NCI-H446 treated with DMSO at 0.1 percent for 48 hours (cell line): ENCODE data around the gene TAGLN2.

Experiments used
- DNase-seq: peaks from one replicate; lab custom pipeline; 2025; lab: John Stamatoyannopoulos, UW

Gene TAGLN2

DNA sequence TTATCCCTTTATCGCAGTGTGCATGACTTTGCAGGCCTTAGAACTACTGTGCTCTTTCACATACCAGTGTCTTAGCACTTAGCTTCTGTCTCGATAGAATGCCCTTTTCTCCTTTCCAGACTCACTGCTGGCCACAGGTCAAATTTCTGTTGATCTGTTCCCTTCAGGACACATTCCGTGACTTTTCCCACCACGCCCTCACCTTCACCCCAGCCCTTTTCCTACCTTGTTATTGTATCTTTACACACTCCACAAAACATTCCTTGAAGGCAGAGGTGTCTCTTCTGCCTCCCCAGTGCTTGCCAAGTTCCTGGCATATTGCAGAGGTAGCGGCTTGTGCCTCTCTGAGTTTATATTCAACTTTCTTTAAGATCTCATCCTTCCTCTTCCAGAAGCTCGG is 23.8 kb upstream of the TAGLN2 start:
- no peak for DNase-seq

DNA sequence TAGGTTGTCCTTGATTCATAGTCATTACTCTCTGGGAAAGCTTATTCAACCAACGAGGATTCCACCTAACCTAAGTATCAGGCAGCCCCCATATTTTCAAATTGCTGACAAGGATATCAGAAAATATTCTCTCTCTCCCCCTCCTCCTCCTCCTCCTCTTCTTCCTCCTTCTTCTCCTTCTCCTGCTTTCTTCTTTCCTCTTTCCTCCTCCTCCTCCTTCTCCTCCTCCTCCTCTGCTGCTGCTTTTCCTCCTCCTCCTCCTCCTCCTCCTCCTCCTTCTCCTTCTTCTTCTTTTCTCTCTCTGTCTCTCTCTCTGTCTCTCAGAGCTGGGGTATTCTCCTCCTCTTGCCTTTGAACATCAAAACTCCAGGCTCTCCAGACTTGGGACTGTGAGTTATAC is 22.6 kb upstream of the TAGLN2 start:
- no peak for DNase-seq

DNA sequence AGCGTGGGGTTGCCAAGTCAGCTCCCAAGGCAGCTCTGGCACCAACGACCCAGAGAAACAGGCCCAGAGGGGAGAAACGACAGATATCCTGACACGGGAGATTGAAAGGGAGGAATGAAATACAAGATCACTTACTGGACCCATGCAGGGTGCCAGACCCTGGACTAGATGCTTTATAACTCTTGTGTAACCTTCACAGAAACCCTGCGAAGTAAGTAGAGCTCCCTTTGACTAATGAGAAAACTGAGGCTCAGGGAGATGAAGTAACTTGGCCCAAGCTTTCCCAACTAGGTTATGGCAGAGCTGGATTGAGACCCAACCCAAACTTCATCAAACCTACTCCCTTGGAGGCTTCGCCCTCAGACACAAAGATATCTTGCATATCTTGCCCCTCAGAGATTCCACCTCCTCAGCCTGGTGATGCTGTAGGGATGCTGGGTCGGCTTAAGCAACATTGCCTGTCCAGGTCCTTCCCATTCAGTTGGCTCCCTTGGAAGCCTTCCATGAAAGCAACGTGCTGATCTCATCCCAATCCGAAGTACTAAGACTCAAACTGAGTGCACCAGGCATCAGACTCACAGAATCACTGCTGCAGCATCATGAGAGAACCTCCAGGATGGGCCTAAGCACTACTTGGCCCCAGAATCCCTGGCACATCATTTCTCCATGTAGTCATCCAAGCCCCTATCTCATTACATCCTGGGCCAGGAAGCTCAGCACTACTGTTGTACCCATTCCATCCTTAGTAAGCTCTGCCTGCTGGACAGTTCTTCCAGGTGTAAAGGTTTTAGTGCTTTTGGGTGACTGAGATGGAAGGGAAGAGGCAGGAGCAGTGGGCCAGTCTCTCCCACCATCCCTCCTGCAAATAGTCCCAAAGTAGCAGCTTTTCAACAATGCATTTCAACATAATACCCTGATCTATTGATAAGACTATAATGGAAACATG is 21.2 kb upstream of the TAGLN2 start:
- no peak for DNase-seq

DNA sequence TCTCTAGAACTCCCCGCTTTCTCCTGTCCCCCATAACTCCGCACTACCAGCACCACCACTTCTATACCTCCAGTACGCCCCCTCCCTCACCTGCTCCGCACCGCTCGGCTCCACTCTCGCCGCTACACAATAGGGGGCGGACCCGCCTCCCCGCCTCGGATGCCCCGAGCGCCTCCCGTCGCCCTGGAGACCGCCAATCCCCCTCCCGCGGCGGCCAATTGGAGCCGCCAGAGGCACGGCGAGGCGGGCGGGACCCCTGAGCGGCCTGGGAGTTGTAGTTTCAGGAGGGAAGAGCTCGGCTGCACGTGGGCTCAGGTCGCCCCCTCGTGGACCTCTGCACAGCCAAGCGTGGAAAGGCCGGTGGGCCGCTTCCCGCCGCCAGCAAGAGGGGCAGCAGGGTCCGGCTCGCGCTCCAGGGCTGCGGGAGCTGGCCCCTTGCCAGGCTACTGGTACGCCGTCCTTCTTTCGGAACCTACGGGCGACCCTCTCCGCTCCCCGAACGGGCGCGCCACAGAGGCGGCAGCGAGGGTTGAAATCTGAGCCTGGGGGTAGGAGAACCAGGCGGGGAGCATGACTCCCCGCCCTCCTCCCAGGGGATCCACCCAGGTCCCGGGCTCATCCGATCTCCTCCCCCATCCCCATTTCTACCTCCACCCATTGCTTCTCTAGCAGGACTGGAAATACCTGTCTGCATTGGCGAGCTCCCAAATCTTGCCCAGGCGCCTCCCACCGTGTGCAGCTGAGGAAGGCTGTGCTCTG is 20.4 kb upstream of the TAGLN2 start, which contains the start of gene IGSF9:
TSS of gene IGSF9 (minus strand) at position 131 of the 759 bp plus-strand sequence. CDS start 2,159 bp downstream, outside the sequence.
- peak; percentile 85 for DNase-seq

DNA sequence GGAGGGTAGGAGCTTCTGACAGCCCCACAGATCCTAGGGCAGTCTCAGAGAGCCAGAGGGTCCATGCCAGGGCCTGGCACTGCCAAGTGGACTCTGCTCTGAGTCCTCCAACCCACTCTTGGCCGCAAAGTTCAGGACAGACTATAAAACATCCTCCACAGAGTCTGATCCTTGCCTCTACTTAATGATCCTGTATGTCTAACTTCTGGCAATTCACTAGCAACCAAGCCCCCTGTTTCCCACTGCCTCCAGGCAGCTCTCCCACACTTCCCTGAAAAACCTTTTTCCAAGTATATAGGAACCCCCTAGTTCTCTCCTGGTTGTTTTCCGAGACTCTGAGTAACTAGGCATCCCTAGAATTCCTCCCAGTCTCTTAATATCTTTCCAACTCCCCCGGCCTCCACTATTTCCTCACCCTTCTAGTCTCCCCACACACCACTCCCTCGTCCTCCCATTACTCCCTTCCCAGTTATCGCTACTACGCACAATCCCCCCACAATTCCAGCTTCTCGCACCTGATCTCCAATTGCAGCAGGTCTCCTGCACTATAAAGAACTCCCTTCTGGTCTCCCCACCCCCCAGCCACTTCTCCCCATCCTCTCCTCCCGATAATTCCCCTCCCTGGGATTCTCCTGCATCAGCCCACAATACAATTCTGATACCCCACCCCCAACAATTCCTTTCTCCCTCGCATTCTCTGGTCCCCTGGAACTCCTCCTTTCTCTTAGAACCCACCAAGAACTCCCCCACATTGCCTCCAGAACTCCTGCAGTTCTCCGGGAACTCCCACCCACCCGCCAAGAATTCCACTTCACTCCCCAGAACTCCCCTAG is 19.5 kb upstream of the TAGLN2 start:
- no peak for DNase-seq

DNA sequence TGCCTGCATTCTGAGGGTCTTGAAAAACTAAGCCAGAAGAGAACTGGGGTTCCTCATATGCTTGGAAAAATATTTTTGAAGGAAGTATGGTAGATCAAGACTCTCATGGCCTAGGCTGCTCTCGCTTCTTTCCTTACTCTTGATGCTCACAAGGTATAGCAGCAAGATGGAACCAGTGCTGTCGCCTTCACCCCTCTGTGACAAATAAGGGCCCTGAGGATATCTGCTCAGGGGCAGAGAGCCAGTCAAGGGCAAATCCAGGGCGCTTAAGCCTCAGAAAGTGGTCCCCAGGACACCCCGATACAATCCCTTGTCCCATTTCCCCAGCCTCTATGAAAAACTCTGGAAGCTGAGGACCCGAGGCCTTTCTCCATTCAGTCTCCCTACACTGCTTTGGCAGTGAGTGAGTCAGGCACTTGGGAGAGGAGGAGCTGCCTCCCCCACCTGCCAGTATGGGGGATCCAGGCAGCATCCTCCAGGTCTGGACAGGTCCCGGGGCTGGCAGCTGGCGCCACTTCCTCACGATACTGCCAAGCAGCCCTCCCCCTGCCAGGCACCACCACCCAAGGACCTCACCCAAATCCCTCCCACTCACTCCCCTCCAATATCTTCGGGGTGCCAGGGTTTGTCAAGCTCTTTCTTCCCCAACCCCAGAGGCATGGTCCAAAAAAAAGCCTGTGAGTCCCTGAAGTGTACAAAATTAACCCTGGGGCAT is 18.8 kb upstream of the TAGLN2 start:
- DNase-seq = peak; percentile 51

DNA sequence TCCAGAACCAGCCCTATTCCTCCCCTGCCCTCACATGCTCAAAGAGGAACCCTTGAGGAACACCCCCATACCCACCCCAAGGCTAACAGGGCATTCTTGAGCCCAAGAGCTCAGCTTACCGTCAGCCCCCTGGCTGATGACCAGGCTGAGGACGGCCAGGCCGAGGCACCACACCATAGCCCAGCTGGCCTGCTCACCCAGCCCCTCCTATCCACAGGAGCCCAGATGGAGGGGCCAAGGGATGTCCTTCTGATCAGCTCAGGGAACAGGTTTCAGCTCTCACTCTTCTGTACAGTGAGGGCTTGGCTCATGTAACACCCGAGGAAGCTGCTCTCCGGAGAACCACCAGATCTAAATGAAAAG is 18.0 kb upstream of the TAGLN2 start:
- no peak for DNase-seq

DNA sequence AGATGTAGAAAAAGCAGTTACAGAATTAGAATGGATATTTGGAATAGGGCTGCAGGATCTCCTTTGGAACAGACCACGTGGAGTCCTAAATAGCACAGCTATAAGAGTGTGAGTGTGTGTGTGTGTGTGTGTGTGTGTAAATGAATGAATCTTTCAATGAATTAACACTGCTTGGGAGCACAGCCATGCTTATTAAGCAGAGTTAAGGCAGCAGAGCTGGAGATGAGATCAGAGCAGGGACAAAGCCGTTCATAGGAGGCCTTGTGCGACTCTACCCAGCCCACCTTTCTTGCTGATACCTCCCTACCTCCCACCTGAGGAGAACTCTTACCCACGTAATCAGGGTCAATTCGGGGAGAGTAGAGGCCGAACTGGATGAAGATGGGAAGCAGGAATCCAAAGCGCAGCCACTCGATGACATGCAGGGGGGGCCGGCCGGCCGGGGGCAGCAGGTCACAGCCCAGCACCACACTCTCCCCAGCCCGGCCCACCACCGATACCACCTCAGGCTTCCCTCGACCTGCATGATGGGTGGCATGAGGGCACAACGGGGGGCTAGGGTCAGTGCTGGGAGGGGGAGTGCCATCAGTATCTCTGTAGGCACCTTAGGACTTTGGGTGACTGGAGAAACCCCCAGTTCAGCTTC is 17.4 kb upstream of the TAGLN2 start:
- no peak for DNase-seq

DNA sequence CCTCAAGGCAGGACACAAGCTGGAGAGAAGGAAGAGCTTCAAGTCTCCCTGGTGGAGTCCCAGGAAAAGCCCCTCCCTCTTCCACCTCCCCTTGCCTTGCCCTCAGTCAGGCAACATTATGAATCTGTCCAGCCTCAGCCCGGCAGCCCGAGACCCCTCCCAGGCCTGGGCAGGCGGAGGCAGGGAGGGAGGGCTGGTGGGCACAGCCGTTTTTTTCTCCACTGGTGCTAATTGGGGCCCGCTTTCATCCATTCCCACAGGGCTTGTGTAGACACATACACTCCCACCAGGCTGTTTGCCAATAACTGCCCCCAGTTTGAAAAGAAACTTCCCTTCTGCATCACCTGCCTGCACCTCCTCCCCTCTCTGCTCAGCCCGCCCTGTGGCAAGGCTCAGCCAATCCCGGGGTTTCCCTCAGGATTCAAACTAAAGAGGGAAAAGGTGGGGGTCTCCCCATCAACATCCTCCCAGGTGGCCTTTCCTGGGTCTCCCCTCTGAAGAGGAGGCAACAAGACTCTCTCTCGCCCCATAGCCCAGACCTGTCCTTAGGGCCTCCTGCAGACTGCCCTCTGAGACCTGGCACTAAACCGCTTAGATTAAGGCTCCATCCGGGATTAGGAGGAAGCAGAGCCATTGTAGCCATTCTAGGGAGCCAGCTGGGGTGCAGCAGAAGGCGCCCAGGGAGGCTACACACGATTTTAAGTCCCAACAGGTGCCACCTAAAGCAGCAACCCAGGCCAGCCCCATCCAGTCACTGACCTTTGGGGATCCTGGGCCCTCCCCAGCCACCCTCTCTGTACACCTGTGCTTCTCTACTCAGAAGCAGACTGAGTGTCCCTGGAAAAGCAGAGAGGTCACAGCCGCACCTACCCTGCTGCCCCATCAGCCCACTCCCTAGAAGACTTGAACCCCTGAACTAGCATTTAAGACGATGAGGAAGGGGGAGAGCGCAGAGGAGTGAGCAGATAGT is 16.6 kb upstream of the TAGLN2 start:
- DNase-seq = no peak

DNA sequence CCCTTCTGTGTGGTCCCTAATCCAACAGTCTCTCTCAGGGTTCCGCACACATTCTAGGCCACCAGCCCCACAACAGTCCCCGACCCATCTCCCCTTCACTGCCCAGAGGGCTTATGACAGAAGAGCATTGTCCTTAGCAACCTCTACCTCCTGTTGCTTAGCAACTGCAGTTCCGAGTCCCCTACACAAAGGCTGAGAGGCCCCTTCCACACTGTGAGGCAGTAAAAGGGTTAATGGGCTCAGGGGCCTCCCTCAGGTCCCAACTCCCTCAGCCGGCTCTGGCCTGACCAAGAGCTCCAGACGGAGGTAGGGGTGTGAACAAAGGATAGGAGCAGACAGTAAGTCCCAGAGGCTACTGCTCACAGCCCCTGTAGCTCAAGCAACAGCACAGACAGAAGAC is 15.8 kb upstream of the TAGLN2 start:
- DNase-seq = no peak

DNA sequence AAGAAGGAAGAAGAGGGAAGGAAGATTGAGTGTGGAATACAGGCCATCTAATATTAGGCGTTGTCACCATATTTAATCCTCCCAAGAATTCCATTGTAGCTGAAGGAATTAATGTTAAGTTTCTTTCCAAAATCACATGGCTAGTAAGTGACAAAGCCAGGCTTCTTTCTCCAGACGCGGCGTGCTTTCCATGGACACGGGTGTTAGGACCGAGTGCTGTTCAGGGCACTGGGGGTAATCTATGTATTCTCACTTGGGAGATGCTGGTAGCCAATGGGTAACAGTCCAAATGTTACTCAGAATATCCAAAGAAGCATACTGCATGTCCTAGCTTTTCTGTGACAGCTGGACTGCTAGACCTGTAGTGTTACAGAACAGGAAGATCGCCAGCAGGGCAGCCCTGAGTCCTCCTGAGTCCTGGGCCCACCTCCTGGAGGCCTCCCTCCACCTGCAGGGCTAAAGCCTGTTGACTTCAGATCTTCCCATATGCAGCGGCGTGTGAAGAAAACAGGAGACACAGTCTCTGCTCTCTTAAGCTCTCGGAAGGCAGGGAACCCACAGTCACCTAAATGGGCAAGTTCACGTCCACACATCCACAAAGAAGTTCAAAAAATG is 14.8 kb upstream of the TAGLN2 start:
- no peak for DNase-seq

DNA sequence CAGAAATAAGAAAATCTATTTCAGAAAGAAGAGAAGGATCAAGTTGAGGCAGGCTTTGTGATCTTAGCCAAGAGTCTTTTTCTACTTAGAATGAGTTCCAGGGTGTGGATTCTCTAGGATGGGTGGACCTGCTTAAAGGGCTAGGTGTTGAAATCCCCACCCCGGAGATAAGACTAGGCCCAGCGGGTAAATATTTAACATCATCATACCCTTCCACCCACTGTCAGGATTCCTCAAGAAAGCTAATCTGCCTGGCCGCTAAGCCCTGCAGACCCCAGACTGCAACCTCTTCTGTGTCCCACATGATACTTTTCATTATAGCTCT is 14.3 kb upstream of the TAGLN2 start:
- DNase-seq = no peak

DNA sequence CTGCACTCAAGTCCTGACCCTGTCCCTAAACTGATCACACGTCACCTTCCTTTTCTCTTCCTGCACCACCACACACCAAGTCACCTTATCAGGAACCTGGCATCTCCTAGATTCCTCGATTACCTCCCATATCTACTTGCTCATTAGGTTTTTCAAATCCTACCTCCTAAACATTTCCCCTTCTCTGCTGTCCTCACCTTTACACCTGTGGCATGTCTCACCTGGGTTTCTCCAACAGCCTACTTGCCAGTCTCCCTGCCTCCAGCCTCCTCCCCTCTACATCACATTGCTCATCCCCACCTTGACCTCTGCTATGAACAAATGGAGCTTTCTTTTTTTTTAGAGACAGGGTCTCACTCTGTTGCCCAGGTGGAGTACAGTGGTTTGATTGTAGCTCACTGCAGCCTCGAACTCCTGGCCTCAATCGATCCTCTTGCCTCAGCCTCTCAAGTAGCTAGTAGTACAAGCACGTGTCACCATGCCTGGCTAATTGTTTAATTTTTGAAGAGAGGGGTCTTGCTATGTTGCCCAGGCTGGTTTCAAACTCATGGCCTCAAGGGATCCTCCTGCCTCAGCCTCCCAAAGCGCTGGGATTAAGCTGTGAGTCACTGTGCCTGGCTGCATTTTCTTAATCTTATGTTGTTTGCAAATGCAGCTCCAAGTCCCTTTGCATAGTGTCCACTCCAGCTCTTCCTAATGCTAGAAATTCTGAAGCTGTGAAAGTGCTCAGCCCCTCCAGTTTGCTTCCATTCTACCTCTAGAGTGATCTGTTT is 13.8 kb upstream of the TAGLN2 start:
- DNase-seq = no peak

DNA sequence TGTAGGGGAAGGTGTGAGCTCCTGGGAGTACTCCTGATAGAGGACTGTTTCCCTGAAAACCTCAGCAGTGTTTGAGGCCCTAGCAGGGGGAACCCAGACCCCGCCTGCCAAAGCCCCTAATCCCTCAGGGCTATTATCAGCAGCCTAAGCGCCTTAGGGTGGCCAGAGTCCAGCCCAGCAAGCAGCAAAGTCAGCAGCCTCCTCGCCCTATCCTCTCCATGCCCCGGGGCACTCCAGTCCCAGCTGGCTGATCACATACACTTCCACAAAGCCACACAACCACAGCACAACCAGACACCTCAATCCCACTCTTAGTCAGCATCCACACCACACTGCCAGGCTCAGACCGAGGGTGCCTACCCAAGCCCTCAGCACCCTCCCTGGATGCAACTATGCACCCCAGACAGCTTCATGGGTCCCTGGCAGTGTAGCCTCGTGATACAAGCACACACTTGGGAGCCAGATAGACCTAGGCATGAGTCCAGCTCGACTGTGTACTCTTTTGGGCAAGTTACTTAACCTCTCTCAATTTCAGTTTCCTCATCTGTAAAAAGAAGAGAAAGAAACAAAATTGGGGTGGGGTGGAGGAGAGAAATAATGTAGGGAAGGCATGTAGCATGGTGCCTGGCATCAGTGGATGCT is 13.0 kb upstream of the TAGLN2 start:
- no peak for DNase-seq

DNA sequence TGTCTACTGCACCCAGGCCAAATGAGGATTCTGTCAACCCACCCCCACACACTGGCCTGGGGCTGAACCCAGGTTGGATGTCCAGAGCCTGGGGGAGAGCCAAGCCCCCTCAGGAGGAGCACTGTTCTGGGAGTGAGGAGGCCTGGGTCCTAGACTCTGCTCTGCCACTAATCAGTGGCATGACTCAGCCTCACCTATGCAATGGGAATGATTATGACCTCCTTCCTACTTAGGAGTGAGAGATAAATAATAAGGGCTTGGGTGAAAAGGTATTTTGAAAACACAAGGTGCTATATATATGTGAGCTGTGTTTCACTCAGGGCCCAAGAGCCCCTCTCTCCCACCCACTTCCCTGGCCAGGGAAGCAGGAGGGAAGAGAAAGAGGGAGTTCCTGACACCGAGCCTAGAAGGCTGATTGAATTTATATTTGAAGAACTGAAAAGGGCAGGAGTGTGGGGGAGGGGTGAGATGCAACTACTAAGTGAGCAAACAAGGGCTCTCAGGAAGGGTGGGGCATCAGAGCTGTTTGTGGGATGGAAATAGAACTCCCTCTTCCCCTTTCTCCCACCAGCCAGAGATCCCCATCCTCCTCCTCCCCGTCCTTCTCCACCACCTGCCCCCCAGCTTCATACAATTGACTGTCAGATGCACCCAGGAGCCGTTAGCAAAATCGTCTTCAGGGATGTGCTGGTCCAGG is 11.9 kb upstream of the TAGLN2 start:
- DNase-seq = no peak

DNA sequence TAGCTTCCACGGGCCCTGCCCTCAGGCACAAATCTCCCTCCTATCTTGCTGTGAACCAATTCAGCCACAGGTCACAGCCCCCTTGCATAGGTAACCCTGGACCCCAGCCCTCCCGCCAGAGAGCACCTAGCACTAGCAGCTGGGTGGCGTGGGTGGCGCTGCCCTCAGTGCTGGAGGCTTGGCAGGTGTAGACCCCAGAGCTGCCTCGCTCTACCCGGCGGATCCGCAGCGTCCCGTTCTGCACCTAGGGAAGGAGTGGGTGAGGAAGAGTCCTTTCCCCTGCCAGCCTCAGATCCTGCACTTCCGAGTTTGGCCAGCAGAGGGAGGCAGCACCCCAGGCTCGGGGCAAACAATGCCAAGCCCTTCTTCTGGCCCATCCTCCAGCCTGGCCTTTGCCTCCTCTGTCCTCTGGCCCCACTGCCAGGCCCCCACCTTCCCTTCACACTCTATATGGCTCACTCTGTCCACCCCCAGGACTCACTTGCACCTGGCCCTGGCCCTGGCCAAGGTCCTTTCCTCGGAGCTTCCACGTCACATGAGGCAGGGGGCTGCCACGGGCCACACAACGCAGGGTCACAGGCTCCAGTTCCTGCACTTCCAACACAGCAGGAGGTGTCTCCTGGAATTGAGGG is 11.1 kb upstream of the TAGLN2 start:
- DNase-seq = peak; percentile 8

DNA sequence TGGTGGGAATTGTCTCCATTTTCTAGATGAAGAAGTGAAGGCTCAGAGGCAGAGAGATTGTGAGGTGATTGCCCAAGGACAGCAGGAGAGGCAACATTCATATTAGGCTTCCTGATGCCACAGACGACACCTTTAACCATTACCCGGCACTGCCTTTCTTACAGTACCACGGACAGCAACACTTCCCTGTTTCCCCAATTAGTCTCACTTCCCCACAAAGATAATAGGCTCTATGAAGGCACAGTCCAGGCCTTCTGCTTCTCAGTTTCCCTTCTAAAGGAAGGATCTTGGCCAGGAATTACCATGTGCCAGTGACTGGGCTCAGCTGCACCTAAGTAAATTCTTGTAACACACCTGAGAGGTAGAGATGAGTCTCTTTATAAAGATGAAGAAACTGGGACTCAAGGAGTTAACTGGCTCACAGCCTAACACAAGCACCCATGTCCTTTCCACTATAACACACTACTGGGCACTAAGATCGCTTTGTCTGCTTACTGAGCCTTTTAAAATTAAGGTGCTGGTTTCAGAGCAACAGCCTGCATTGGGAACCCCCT is 10.5 kb upstream of the TAGLN2 start:
- no peak for DNase-seq
